ENCODE measurements around the gene SLC1A4. TPM values are rescaled to one million over a fixed set of nuclear protein-coding genes. Genes with fewer than 3 reads are reported as not detected.

The SLC1A4 gene
- 704 and 722 TPM in 2 replicates for total RNA-seq (2014; rRNA removed; shearing (Covaris generic))
- 500 and 630 TPM in 2 replicates for polyA plus RNA-seq (2015; cell fraction: cytosol; rRNA removed)
- 290 and 296 TPM in 2 replicates for polyA plus RNA-seq (2015; cell fraction: nucleus; rRNA removed)

- peak; percentile 96 for DNase-seq (ENCODE audit: low read depth, low spot score)
- in situ Hi-C loops (cut with HindIII; ENCODE audit: low pct_unique_long_range_greater_than_20kb, low sequenced_read_pairs) = no loop called here
Measured at GRCh38 chr2:64989126-64989981, at the start of gene SLC1A4. Gene SLC1A4 (plus strand): TSS chr2:64989399. CDS start chr2:64989644, 245 bp downstream.

GRCh38 chr2:64941143-64941542 lies 48.1 kb upstream of the SLC1A4 start:
- in situ Hi-C loops (cut with HindIII; ENCODE audit: low pct_unique_long_range_greater_than_20kb, low sequenced_read_pairs) = no loop called here
- DNase-seq (ENCODE audit: low read depth, low spot score) = no peak

- DNase-seq (ENCODE audit: low read depth, low spot score) = no peak
- in situ Hi-C loops (cut with HindIII; ENCODE audit: low pct_unique_long_range_greater_than_20kb, low sequenced_read_pairs) = no loop called here
Measured at GRCh38 chr2:64941801-64942200, 47.4 kb upstream of the SLC1A4 start.

- in situ Hi-C loops (cut with HindIII; ENCODE audit: low pct_unique_long_range_greater_than_20kb, low sequenced_read_pairs) = no loop called here
- no peak for DNase-seq (ENCODE audit: low read depth, low spot score)
Measured at GRCh38 chr2:64942693-64943092, 46.5 kb upstream of the SLC1A4 start.

GRCh38 chr2:64943387-64944150 lies 45.6 kb upstream of the SLC1A4 start:
- no peak for DNase-seq (ENCODE audit: low read depth, low spot score)

GRCh38 chr2:64944484-64944883 lies 44.7 kb upstream of the SLC1A4 start:
- no peak for DNase-seq (ENCODE audit: low read depth, low spot score)
- in situ Hi-C loops (cut with HindIII; ENCODE audit: low pct_unique_long_range_greater_than_20kb, low sequenced_read_pairs) = no loop called here

More at GRCh38 chr2:64943387-64944150, 45.6 kb upstream of the SLC1A4 start:
- in situ Hi-C loops (cut with HindIII; ENCODE audit: low pct_unique_long_range_greater_than_20kb, low sequenced_read_pairs) = no loop called here

GRCh38 chr2:64945973-64946768 lies 43.0 kb upstream of the SLC1A4 start:
- DNase-seq (ENCODE audit: low read depth, low spot score) = no peak

GRCh38 chr2:64946769-64947247 lies 42.4 kb upstream of the SLC1A4 start:
- in situ Hi-C loops (cut with HindIII; ENCODE audit: low pct_unique_long_range_greater_than_20kb, low sequenced_read_pairs) = no loop called here
- no peak for DNase-seq (ENCODE audit: low read depth, low spot score)

More at GRCh38 chr2:64945973-64946768, 43.0 kb upstream of the SLC1A4 start:
- in situ Hi-C loops (cut with HindIII; ENCODE audit: low pct_unique_long_range_greater_than_20kb, low sequenced_read_pairs) = no loop called here

GRCh38 chr2:64947885-64948284 lies 41.3 kb upstream of the SLC1A4 start:
- no peak for DNase-seq (ENCODE audit: low read depth, low spot score)
- in situ Hi-C loops (cut with HindIII; ENCODE audit: low pct_unique_long_range_greater_than_20kb, low sequenced_read_pairs) = no loop called here

GRCh38 chr2:64950226-64951160 lies 38.7 kb upstream of the SLC1A4 start:
- in situ Hi-C loops (cut with HindIII; ENCODE audit: low pct_unique_long_range_greater_than_20kb, low sequenced_read_pairs) = no loop called here
- no peak for DNase-seq (ENCODE audit: low read depth, low spot score)

GRCh38 chr2:64951306-64951953 lies 37.8 kb upstream of the SLC1A4 start:
- in situ Hi-C loops (cut with HindIII; ENCODE audit: low pct_unique_long_range_greater_than_20kb, low sequenced_read_pairs) = no loop called here
- no peak for DNase-seq (ENCODE audit: low read depth, low spot score)

- DNase-seq (ENCODE audit: low read depth, low spot score) = peak; percentile 72
- in situ Hi-C loops (cut with HindIII; ENCODE audit: low pct_unique_long_range_greater_than_20kb, low sequenced_read_pairs) = no loop called here
Measured at GRCh38 chr2:64952096-64952495, 37.1 kb upstream of the SLC1A4 start.

- peak; percentile 66 for DNase-seq (ENCODE audit: low read depth, low spot score)
Measured at GRCh38 chr2:64952511-64953482, 36.4 kb upstream of the SLC1A4 start.

GRCh38 chr2:64955467-64955866 lies 33.7 kb upstream of the SLC1A4 start:
- DNase-seq (ENCODE audit: low read depth, low spot score) = no peak
- in situ Hi-C loops (cut with HindIII; ENCODE audit: low pct_unique_long_range_greater_than_20kb, low sequenced_read_pairs) = no loop called here

More at GRCh38 chr2:64952511-64953482, 36.4 kb upstream of the SLC1A4 start:
- in situ Hi-C loops (cut with HindIII; ENCODE audit: low pct_unique_long_range_greater_than_20kb, low sequenced_read_pairs) = no loop called here
